GM19328 (cell line): Measurements from ENCODE around the gene BORCS5.

Experiments
- ATAC-seq: cut with Tn5 transposase; IDR thresholded peaks from one replicate; pipeline ENCODE4 v1.9.1; 2021; ENCODE audit warnings: mild to moderate bottlenecking, moderate library complexity; ENCODE audit not compliant: unreplicated experiment

The BORCS5 gene

GRCh38 chr12:12353276-12353675, 3.6 kb upstream of the BORCS5 start:
- no peak for ATAC-seq

- ATAC-seq, result no peak
These were observed 3.1 kb upstream of the BORCS5 start for GRCh38 chr12:12353807-12354206.

- ATAC-seq, result no peak
These were observed 397 bp upstream of the BORCS5 start for GRCh38 chr12:12356467-12356895.

- peak; percentile 5 for ATAC-seq
These were observed 1.0 kb downstream of the BORCS5 start for GRCh38 chr12:12357719-12358461.

GRCh38 chr12:12358528-12358927, 1.6 kb downstream of the BORCS5 start:
- ATAC-seq, result no peak

GRCh38 chr12:12364787-12365445, 8.0 kb downstream of the BORCS5 start:
- ATAC-seq, result no peak

- ATAC-seq, result no peak
These were observed 8.5 kb downstream of the BORCS5 start for GRCh38 chr12:12365446-12365802.

- ATAC-seq, result no peak
These were observed 9.1 kb downstream of the BORCS5 start for GRCh38 chr12:12365931-12366431.

- ATAC-seq, result no peak
These were observed 10.0 kb downstream of the BORCS5 start for GRCh38 chr12:12366701-12367481.

GRCh38 chr12:12367482-12367998, 10.7 kb downstream of the BORCS5 start:
- no peak for ATAC-seq

- no peak for ATAC-seq
These were observed 16.3 kb downstream of the BORCS5 start for GRCh38 chr12:12372946-12373722.

GRCh38 chr12:12376646-12377448, 20.0 kb downstream of the BORCS5 start:
- ATAC-seq, result no peak

- ATAC-seq, result no peak
These were observed 21.7 kb downstream of the BORCS5 start for GRCh38 chr12:12378616-12379015.

- ATAC-seq, result no peak
These were observed 23.2 kb downstream of the BORCS5 start for GRCh38 chr12:12379831-12380730.

- no peak for ATAC-seq
These were observed 24.2 kb downstream of the BORCS5 start for GRCh38 chr12:12380949-12381593.

GRCh38 chr12:12381982-12382381, 25.1 kb downstream of the BORCS5 start:
- no peak for ATAC-seq

- no peak for ATAC-seq
These were observed 27.9 kb downstream of the BORCS5 start for GRCh38 chr12:12384571-12385340.
